GM19468 (cell line): ENCODE measurements around the gene KEAP1.
"Not testable (repeated sequence)": the region's sequence is repeated elsewhere in the genome, so short reads cannot be mapped to it uniquely, and the experiment has no call there.

ENCODE experiments used
- ATAC-seq: cut with Tn5 transposase; IDR thresholded peaks from one replicate; pipeline ENCODE4 v1.9.1; 2021; ENCODE audit warnings: mild to moderate bottlenecking, moderate library complexity, moderate number of reproducible peaks; ENCODE audit not compliant: unreplicated experiment; ENCODE audit errors: extremely low read depth

KEAP1 gene

GRCh38 chr19:10503002-10503789 lies at the start of gene KEAP1:
Gene KEAP1 (minus strand): TSS chr19:10503356. CDS start chr19:10500033, 3,323 bp downstream.
- ATAC-seq, result no peak

GRCh38 chr19:10552510-10553053 lies 49.4 kb upstream of the KEAP1 start:
- ATAC-seq, result no peak

GRCh38 chr19:10551698-10552301 lies 48.6 kb upstream of the KEAP1 start:
- ATAC-seq, result no peak

GRCh38 chr19:10551006-10551405 lies 47.9 kb upstream of the KEAP1 start:
- not testable (repeated sequence) for ATAC-seq

GRCh38 chr19:10550336-10550735 lies 47.2 kb upstream of the KEAP1 start:
- ATAC-seq, result no peak

- ATAC-seq, result no peak
These were observed 46.6 kb upstream of the KEAP1 start for GRCh38 chr19:10549733-10550132.

- no peak for ATAC-seq
These were observed 45.7 kb upstream of the KEAP1 start for GRCh38 chr19:10548746-10549276.

GRCh38 chr19:10546817-10547216 lies 43.7 kb upstream of the KEAP1 start:
- ATAC-seq, result no peak

- ATAC-seq, result no peak
These were observed 41.6 kb upstream of the KEAP1 start for GRCh38 chr19:10544753-10545251.

GRCh38 chr19:10544242-10544752 lies 41.1 kb upstream of the KEAP1 start:
- ATAC-seq, result no peak

- no peak for ATAC-seq
These were observed 40.5 kb upstream of the KEAP1 start, which contains the start of gene ATG4D for GRCh38 chr19:10543420-10544241. Gene ATG4D (plus strand): TSS chr19:10543904. CDS start chr19:10544091, 187 bp downstream.

- no peak for ATAC-seq
These were observed 39.9 kb upstream of the KEAP1 start for GRCh38 chr19:10543059-10543419.

GRCh38 chr19:10539016-10539415 lies 35.9 kb upstream of the KEAP1 start:
- ATAC-seq, result not testable (repeated sequence)

GRCh38 chr19:10538204-10538983 lies 35.2 kb upstream of the KEAP1 start:
- no peak for ATAC-seq

GRCh38 chr19:10537668-10538067 lies 34.5 kb upstream of the KEAP1 start:
- no peak for ATAC-seq

- no peak for ATAC-seq
These were observed 32.5 kb upstream of the KEAP1 start for GRCh38 chr19:10535613-10536012.

- ATAC-seq, result no peak
These were observed 30.7 kb upstream of the KEAP1 start for GRCh38 chr19:10533646-10534386.

- ATAC-seq, result no peak
These were observed 29.3 kb upstream of the KEAP1 start for GRCh38 chr19:10532457-10532856.
